ENCODE measurements around the gene PMEPA1.

The PMEPA1 gene

GRCh38 chr20:57718490-57719009 lies 8.7 kb upstream of the PMEPA1 start:
- peak; percentile 97 for DNase-seq (ENCODE audit: low spot score)
- in situ Hi-C loops (cut with MboI; ENCODE audit: low pct_unique_long_range_greater_than_20kb, low sequenced_read_pairs, unreplicated experiment) = no loop called here
- TF ChIP-seq CTCF (IDR thresholded peaks at IDR 0.05; ENCODE audit: extremely low read depth, insufficient read depth, missing control alignments) = no peak

GRCh38 chr20:57717797-57718196 lies 8.0 kb upstream of the PMEPA1 start:
- DNase-seq (ENCODE audit: low spot score) = no peak
- in situ Hi-C loops (cut with MboI; ENCODE audit: low pct_unique_long_range_greater_than_20kb, low sequenced_read_pairs, unreplicated experiment) = no loop called here
- TF ChIP-seq CTCF (IDR thresholded peaks at IDR 0.05; ENCODE audit: extremely low read depth, insufficient read depth, missing control alignments) = no peak

- in situ Hi-C loops (cut with MboI; ENCODE audit: low pct_unique_long_range_greater_than_20kb, low sequenced_read_pairs, unreplicated experiment) = no loop called here
- no peak for TF ChIP-seq CTCF (IDR thresholded peaks at IDR 0.05; ENCODE audit: extremely low read depth, insufficient read depth, missing control alignments)
- no peak for DNase-seq (ENCODE audit: low spot score)
Measured at GRCh38 chr20:57716901-57717300, 7.1 kb upstream of the PMEPA1 start.

- in situ Hi-C loops (cut with MboI; ENCODE audit: low pct_unique_long_range_greater_than_20kb, low sequenced_read_pairs, unreplicated experiment) = no loop called here
- DNase-seq (ENCODE audit: low spot score) = no peak
- TF ChIP-seq CTCF (IDR thresholded peaks at IDR 0.05; ENCODE audit: extremely low read depth, insufficient read depth, missing control alignments) = no peak
Measured at GRCh38 chr20:57716202-57716601, 6.4 kb upstream of the PMEPA1 start.

GRCh38 chr20:57715268-57715904 lies 5.6 kb upstream of the PMEPA1 start:
- DNase-seq (ENCODE audit: low spot score) = no peak
- TF ChIP-seq CTCF (IDR thresholded peaks at IDR 0.05; ENCODE audit: extremely low read depth, insufficient read depth, missing control alignments) = no peak
- in situ Hi-C loops (cut with MboI; ENCODE audit: low pct_unique_long_range_greater_than_20kb, low sequenced_read_pairs, unreplicated experiment) = no loop called here

GRCh38 chr20:57714409-57715267 lies 4.8 kb upstream of the PMEPA1 start:
- DNase-seq (ENCODE audit: low spot score) = no peak
- in situ Hi-C loops (cut with MboI; ENCODE audit: low pct_unique_long_range_greater_than_20kb, low sequenced_read_pairs, unreplicated experiment) = no loop called here
- TF ChIP-seq CTCF (IDR thresholded peaks at IDR 0.05; ENCODE audit: extremely low read depth, insufficient read depth, missing control alignments) = no peak

Data from GM13977 (cell line).